NCI-H2081 treated with DMSO at 0.1 percent for 48 hours (cell line): ENCODE data around the gene SLC45A3.
"Not testable (repeated sequence)": the region's sequence is repeated elsewhere in the genome, so short reads cannot be mapped to it uniquely, and the experiment has no call there.

Experiments
- DNase-seq: peaks from one replicate; lab custom pipeline; 2025; lab: John Stamatoyannopoulos, UW

The SLC45A3 gene

GRCh38 chr1:205636138-205636530 is 44.2 kb downstream of the SLC45A3 start:
- DNase-seq = not testable (repeated sequence)

GRCh38 chr1:205633421-205633976 is 46.8 kb downstream of the SLC45A3 start:
- DNase-seq = no peak

DNA sequence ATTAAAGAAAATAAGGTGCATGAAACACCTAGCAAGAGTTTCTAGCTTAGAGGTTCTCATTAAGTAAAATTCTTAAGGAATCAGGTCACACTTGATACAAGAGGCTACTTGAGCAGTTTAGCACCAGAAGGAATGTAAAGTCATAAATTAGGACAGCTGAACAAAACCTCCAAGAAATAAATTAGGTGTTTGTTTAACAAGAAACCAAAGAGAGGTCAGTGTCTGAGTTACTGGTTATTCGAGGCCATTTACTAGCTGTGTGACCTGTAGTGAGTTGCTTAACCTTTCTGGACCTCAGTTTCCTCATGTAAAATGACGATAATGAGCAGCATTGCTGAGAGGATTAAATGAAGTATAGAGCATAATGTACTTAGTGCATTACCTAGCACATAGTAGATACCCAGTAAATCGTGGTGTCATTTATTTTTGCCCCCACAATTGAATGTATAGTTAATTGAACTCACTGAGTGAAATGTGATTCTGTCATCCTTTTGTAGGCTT is 47.6 kb downstream of the SLC45A3 start:
- no peak for DNase-seq

DNA sequence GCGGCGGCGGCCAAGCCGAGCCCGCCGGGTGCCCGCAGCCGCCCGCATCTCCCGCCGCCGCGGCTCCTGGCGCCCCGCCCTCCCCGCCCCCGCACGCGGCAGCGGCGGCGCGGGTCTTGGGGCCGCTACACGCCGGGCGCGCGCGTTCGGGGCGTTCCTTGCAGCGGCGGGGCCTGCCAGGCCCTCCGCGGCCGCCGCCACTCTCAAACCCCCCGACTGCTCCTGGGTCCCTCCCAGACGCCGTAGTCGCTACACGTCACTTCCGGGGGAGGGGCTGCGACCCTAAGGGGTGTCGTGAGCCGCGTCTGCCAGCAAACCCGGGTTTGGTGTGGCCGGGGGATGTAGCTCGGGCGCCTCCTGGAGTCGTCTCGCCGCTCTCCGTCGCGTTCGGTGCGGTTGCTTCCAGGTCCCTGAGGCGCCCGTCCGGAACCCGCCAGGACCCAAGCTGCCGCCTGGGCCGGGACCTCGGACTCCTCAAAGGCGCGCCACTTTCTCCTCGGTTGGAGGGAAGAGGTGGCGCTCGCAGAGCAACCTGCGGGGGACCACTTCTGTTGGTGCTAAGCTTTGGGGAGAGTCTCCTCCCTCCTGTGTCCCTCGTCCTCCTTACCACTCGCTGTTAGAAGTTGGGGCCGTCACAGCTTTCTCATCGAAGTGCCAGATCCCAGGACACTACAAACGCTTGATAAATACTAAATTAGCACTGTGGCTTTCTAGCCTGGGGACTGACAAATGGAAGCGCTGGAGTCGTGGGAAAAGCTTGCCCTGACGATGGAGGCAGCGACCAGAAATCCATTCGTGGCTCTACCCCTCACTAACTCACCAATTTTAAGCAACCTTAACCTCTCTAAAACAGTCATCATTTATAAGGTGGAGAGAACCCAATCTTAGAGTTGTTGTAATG is 48.3 kb downstream of the SLC45A3 start, which contains the start of gene ELK4:
TSS of gene ELK4 (minus strand) at position 244 of the 901 bp plus-strand sequence. CDS start 8,129 bp downstream, outside the sequence.
- DNase-seq = peak; percentile 93

- peak; percentile 33 for DNase-seq
These were observed 49.1 kb downstream of the SLC45A3 start for GRCh38 chr1:205631010-205631767.

- no peak for DNase-seq
These were observed 49.7 kb downstream of the SLC45A3 start for GRCh38 chr1:205630651-205631009.

GRCh38 chr1:205630241-205630640 is 50.1 kb downstream of the SLC45A3 start:
- no peak for DNase-seq

DNA sequence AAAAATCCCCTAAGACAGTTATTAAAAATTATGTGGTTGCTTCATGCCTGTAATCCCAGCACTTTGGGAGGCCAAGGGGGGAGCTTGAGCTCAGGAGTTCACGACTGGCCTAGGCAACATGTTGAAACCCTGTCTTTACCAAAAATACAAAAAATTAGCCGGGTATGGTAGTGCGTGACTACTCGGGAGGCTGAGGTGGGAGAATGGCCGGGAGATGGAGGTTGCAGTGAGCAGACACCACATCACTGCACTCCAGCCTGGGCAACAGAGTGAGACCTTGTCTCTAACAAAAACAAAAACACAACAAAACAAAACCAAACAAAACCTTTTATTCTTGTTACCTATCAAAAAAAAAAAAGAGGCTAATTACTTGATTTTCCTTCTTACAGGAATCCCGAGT is 50.6 kb downstream of the SLC45A3 start:
- DNase-seq = no peak

DNA sequence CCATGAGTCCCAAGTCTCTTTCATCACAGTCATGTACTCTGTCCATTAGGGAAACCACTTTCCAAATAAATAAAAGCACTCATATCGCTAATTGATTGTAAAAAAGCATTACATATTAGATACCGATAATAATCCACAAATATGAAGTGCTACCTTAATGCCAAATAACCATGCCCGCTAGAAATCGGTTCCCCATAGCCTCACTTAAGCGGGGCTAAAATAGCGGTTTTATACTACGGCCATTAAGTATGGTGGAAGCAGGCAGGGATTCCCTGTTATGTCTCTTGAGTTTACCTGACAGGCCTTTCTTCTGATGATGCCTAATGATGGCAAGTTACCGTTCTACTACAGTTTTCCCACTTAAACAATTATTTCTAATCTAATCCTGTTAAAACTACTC is 52.4 kb downstream of the SLC45A3 start:
- DNase-seq = no peak

DNA sequence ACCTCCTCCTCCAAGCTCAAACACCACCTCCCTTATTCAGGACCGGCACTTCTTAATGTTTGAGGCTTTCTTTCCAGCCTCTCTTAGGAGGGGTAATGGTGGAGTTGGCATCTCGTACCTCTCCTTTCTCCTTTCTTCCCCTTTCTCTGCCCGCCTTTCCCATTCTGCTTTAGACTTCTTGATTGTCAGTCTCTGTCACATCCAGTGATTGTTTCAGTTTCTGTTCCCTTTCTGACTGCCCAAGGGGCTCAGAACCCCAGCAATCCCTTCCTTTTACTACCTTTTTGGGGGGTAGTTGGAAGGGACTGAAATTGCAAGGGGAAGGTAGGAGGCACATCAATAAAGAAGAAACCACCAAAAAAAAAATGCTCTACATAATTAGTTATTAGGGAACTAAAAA is 54.1 kb downstream of the SLC45A3 start:
- no peak for DNase-seq

DNA sequence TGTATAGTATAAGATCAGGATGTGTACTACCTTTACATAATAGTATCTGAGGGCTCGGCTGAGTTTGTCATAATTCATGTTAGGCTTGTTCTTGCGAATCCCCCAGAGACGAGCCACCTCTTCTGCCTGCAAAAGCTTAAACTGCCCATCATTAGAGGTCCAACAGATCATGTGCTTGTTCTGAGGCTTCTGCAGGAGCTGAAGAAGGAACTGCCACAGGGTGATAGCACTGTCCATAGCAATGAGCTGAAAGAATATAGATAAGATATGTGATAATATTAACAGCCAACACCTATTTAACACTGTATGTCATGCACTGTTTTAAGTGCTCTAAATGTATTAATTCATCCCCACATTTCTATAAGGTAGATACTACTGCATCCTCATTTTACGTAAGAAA is 56.7 kb downstream of the SLC45A3 start:
- no peak for DNase-seq

DNA sequence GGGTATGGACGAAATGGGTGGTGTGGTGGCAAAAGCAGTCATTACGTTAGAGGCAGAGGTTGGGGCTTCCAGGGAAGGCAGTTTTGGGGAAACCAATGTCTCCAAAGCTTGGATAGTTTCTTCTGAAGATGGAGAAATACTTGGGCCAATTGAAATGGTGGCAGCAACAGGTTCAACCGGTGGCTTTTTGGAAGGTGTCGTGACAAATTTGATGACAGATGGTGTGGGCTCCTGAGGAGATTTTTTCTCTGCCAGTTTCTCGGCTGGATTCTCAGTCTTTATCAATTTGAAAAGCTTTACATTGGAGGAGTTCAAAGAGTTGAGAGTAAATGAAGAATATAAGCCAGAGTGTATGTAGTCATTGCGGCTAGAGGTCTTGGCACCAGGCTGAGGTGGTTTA is 60.0 kb downstream of the SLC45A3 start:
- DNase-seq = no peak

- DNase-seq = no peak
These were observed 60.9 kb downstream of the SLC45A3 start for GRCh38 chr1:205619376-205619775.

DNA sequence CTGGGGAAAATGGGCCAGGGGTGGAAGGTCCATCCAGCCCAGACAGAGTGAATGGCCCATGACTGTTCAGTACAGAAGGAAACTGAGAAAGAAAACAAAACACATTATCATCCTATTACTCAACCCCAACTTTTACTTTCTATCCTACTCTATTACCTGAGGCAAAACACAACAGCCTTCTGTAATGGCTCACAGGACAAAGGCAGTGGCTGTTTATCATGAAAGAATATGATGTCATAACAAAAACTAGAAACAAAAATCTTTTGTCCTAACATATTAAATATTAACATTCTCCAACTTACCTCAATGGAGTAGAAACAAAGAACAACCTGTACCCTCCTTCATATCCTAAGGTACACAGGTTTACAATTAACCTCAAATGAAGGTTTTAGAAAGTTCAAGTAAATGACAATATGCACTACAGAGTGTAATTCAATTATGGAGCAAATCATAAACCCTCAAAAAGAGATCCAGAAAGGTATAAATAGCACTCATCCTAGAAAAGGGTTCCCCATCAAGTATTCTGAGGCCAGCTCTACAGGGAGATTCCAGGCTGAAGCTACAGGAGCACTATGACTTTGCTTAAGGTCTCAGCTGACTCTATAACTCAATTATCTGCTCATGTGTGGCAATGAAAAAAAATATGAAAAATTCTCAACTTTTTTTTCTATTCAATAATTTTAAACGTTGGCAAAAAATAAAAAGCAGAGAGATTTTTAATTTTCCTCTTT is 63.6 kb downstream of the SLC45A3 start:
- no peak for DNase-seq

GRCh38 chr1:205615789-205616188 is 64.5 kb downstream of the SLC45A3 start:
- DNase-seq = no peak

DNA sequence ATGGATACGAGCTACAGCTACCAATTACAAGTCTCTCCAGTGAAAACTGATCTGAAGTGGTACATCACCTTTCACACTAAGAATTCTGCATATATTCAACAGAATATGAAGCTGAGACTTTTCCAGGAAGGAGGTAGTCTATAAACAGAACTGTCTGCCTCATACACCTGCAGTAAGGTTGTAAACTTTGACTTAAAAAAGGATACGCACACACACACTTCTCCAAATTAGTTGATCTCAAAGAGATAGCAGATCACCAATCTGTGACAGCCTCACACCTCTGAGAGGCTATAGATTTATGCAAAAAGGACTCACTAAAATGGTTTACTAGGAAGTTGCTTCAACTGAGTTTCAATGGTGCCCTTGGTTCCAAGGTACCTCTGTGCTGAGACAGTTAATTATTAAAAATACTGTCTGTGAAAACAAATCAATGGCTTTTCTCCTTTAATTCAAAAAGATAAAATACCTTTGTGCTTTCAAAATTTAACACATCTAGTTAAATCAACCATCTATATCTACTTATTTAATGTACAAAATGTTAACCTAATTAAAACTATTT is 66.4 kb downstream of the SLC45A3 start:
- DNase-seq = no peak

DNA sequence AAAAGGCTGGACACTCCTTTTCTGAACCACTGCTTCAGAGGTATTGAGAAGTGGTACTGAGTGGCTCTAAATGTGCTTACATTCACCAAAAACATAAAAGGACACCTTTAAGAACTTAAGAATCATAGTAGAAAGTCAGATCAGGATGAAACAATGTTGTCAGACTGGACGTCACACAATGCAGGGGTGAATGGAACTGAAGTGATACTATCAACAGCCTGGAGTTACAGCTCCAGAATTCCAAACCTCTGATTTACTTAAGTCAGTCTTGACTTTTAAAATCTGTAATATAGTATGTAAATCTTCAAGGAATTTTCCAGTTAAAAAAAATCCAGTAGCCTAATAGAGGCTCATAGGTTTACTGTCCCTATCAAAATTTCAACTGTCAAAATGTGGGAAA is 67.8 kb downstream of the SLC45A3 start:
- DNase-seq = no peak

GRCh38 chr1:205612104-205612503 is 68.2 kb downstream of the SLC45A3 start:
- DNase-seq = no peak

DNA sequence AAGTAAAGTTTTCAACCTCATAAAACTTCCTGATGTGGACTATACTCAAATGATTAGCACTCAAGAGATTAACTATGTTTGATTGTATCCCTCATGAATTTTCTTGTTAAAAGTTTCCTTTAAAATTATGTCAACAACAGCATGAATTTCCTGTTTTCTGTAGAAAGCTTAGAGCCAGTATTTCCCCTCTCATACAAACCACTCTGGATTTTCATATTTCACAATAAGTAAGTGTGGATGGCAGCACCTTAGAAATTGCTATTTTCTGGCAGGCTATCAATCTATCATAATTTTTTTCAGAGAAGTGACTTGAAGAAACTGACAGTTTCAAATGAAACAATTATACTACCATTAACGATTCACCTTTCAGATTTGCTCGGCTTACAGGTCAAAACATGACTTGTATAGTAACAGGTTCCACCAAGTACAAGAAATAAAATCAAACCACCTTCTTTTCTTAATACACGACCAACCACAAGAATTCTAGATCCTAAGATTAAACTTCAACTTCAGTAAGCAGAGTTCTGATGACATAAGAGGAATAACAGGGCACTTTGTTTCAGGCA is 69.3 kb downstream of the SLC45A3 start:
- no peak for DNase-seq

- no peak for DNase-seq
These were observed 70.3 kb downstream of the SLC45A3 start for GRCh38 chr1:205610036-205610435.
